Measurements from ENCODE around the gene CCDC110. TPM values are rescaled to one million over a fixed set of nuclear protein-coding genes. Genes with fewer than 3 reads are reported as not detected.
A peak's percentile ranks its signal among the peaks of the same experiment; 100 is the strongest.

Gene CCDC110
- total and polyA plus RNA-seq, 9 of the 15 experiments (the other 6 are each of a cell fraction or from before 2014, with no cell fraction given): 0.04 to 0.35 (median 0.07) TPM; not detected in 4

DNA sequence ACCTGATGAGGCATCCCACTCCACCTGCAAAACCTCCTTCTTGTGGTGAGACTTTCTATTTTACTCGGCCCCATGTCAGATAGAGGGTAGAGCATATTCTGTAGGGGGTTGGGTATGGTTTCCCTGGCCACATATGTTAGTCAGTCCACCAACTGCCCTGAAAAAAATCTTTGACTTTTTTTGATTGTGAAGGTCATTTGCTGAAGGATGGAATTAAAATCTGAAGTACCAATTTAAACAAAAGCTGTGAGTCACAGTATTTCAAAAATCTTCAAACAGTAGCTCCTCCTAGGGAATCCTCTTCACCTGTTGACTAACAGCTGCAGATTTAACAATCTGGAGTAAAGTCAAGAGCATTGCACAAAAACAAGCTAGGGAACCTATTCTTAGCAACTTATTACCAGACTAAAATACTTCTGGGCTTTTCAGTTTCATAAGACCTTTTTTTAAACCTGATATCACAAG is 8.0 kb upstream of the CCDC110 start:
- Histone ChIP-seq H3K4me3 (no peak overlapping the region), H3K9me1 (ENCODE audit: control insufficient read depth, insufficient read depth, low read length) (no peaks in the 10 kb centered on the region), H3K4me2 (ENCODE audit: insufficient read depth, low read length) (no peak overlapping the region), H4K20me1 (replicated peaks; ENCODE audit: control insufficient read depth, insufficient read depth, low read length) (no peaks in the 10 kb centered on the region), H3K27me3 (ENCODE audit: control insufficient read depth in 2 of 2, insufficient read depth in 2 of 2, low read length in 2 of 2) (peaks cover 10 to 24% of the 10 kb centered on the region in 2 experiments), H3K9me3 (replicated peaks; ENCODE audit: control insufficient read depth, insufficient read depth, low read depth, low read length) (no peaks in the 10 kb centered on the region), H3K79me2 (ENCODE audit: control insufficient read depth, insufficient read depth, low read length) (no peaks in the 10 kb centered on the region), H2AFZ (ENCODE audit: low read depth, low read length) (no peak overlapping the region), H3K4me1 (replicated peaks in 1 of 2; ENCODE audit: control insufficient read depth in 2 of 2, insufficient read depth in 2 of 2, low read length in 2 of 2) (no peaks in the 10 kb centered on the region), H3K9ac (ENCODE audit: insufficient read depth in 1 of 2, low read depth in 2 of 2, low read length in 2 of 2) (no peak overlapping the region), H3K36me3 (ENCODE audit: control insufficient read depth, insufficient read depth, low read length) (no peaks in the 10 kb centered on the region), H3K27ac (ENCODE audit: extremely low read depth, low read depth, low read length) (no peak overlapping the region)
- ChIA-PET POLR2A (no interaction called here), CTCF (ENCODE audit: low intra/inter-chr PET ratio) (no interaction called here)
- no peak for ATAC-seq
- WGBS (ENCODE audit: insufficient coverage, low coverage, missing lambda C conversion rate): 0% methylated on average over 1 of the region's 1 CpG
- in situ Hi-C loops (cut with MboI): no loop called here
- no peak for FAIRE-seq
- intact Hi-C loops (cut with micrococcal nuclease): no loop called here
- no peak for DNase-seq (ENCODE audit: extremely low read depth in 1 of 4, low spot score in 3 of 4)
- BruUV-seq (replicated peaks): no TSS peak
- TF ChIP-seq KLF13 (tag; IDR thresholded peaks at IDR 0.05; ENCODE audit: borderline replicate concordance, low read depth) (no peak), ZNF184 (CRISPR knock-in tag; IDR thresholded peaks at IDR 0.05) (0 out of 2 replicates have a peak, but pooled peaks have one; percentile 30)
- TF ChIP-seq, protein P1, sequence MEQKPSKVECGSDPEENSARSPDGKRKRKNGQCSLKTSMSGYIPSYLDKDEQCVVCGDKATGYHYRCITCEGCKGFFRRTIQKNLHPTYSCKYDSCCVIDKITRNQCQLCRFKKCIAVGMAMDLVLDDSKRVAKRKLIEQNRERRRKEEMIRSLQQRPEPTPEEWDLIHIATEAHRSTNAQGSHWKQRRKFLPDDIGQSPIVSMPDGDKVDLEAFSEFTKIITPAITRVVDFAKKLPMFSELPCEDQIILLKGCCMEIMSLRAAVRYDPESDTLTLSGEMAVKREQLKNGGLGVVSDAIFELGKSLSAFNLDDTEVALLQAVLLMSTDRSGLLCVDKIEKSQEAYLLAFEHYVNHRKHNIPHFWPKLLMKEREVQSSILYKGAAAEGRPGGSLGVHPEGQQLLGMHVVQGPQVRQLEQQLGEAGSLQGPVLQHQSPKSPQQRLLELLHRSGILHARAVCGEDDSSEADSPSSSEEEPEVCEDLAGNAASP (IDR thresholded peaks at IDR 0.05): no peak

DNA sequence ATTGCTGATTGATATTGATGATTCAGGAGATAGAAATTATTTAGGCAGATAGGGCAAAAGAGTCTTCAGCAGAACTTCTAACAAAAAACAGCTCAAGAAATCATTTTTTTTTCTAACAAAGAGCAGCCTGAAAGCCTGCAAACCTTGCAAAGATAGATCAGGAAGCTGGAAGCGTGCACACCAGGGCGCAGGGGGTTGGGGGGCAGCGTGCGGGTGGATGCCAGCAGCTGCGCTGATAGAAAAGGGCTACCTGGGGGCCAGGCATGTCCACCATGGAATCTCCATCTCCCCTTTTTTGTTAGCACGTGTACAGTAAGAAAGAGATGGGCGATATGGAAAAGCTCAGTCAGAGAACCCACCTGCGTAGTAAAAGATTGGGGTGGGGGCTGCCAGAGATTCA is 1.7 kb upstream of the CCDC110 start:
- no peak for ATAC-seq
- no TSS peak for BruUV-seq (replicated peaks)
- TF ChIP-seq, protein P2, sequence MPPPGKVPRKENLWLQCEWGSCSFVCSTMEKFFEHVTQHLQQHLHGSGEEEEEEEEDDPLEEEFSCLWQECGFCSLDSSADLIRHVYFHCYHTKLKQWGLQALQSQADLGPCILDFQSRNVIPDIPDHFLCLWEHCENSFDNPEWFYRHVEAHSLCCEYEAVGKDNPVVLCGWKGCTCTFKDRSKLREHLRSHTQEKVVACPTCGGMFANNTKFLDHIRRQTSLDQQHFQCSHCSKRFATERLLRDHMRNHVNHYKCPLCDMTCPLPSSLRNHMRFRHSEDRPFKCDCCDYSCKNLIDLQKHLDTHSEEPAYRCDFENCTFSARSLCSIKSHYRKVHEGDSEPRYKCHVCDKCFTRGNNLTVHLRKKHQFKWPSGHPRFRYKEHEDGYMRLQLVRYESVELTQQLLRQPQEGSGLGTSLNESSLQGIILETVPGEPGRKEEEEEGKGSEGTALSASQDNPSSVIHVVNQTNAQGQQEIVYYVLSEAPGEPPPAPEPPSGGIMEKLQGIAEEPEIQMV (tag; conservative IDR thresholded peaks at IDR 0.05; ENCODE audit: low read depth): no peak
- TF ChIP-seq PTBP1 (IDR thresholded peaks at IDR 0.05; ENCODE audit: low read depth, low read length): no peak
- TF ChIP-seq, protein P3, sequence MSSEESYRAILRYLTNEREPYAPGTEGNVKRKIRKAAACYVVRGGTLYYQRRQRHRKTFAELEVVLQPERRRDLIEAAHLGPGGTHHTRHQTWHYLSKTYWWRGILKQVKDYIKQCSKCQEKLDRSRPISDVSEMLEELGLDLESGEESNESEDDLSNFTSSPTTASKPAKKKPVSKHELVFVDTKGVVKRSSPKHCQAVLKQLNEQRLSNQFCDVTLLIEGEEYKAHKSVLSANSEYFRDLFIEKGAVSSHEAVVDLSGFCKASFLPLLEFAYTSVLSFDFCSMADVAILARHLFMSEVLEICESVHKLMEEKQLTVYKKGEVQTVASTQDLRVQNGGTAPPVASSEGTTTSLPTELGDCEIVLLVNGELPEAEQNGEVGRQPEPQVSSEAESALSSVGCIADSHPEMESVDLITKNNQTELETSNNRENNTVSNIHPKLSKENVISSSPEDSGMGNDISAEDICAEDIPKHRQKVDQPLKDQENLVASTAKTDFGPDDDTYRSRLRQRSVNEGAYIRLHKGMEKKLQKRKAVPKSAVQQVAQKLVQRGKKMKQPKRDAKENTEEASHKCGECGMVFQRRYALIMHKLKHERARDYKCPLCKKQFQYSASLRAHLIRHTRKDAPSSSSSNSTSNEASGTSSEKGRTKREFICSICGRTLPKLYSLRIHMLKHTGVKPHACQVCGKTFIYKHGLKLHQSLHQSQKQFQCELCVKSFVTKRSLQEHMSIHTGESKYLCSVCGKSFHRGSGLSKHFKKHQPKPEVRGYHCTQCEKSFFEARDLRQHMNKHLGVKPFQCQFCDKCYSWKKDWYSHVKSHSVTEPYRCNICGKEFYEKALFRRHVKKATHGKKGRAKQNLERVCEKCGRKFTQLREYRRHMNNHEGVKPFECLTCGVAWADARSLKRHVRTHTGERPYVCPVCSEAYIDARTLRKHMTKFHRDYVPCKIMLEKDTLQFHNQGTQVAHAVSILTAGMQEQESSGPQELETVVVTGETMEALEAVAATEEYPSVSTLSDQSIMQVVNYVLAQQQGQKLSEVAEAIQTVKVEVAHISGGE (CRISPR knock-in tag; IDR thresholded peaks at IDR 0.05): no peak
- TF ChIP-seq PCBP1 (IDR thresholded peaks at IDR 0.05; ENCODE audit: low read depth, low read length, poor library complexity, severe bottlenecking): no peak

More for the DNA sequence above, 1.7 kb upstream of the CCDC110 start:
- H3K27me3 ChIP-seq (ENCODE audit: control insufficient read depth in 2 of 2, insufficient read depth in 2 of 2, low read length in 2 of 2): peaks cover 25 to 28% of the 10 kb centered on the region in 2 experiments
- no peak overlapping the region for H2AFZ ChIP-seq (ENCODE audit: low read depth, low read length)
- POLR2A ChIA-PET: interaction anchor here (0.9 to 1.2 kb wide), 2 partner anchors 9 to 13 kb away, joined by 3 read pairs; no protein-coding TSS in a partner anchor
- no peaks in the 10 kb centered on the region for H4K20me1 ChIP-seq (replicated peaks; ENCODE audit: control insufficient read depth, insufficient read depth, low read length)
- FAIRE-seq (no peak), DNase-seq (ENCODE audit: extremely low read depth in 1 of 4, low spot score in 3 of 4) (no peak)
- H3K27ac ChIP-seq (ENCODE audit: extremely low read depth, low read depth, low read length): no peak overlapping the region
- no peaks in the 10 kb centered on the region for H3K9me1 ChIP-seq (ENCODE audit: control insufficient read depth, insufficient read depth, low read length)
- CTCF ChIA-PET (ENCODE audit: low intra/inter-chr PET ratio): interaction anchor here (2.2 kb wide), 1 partner anchor 125 kb away, joined by 9 read pairs; no protein-coding TSS in a partner anchor
- no peak overlapping the region for H3K4me2 ChIP-seq (ENCODE audit: insufficient read depth, low read length)
- H3K36me3 ChIP-seq (ENCODE audit: control insufficient read depth, insufficient read depth, low read length): no peaks in the 10 kb centered on the region
- H3K4me1 ChIP-seq (replicated peaks in 1 of 2; ENCODE audit: control insufficient read depth in 2 of 2, insufficient read depth in 2 of 2, low read length in 2 of 2): peaks cover 9 to 12% of the 10 kb centered on the region in 2 experiments
- peaks cover 2% of the 10 kb centered on the region; the same call in 1 of the 2 replicates for H3K9me3 ChIP-seq (replicated peaks; ENCODE audit: control insufficient read depth, insufficient read depth, low read depth, low read length)
- WGBS (ENCODE audit: insufficient coverage, low coverage, missing lambda C conversion rate): 47% methylated on average over 7 of the region's 8 CpGs
- in situ Hi-C loops (cut with MboI): no loop called here
- no peak overlapping the region for H3K9ac ChIP-seq (ENCODE audit: insufficient read depth in 1 of 2, low read depth in 2 of 2, low read length in 2 of 2)
- H3K4me3 ChIP-seq: no peak overlapping the region
- intact Hi-C loops (cut with micrococcal nuclease): loop anchor here (5.0 kb wide), 1 partner anchor 54 kb away; no protein-coding TSS in a partner anchor
- H3K79me2 ChIP-seq (ENCODE audit: control insufficient read depth, insufficient read depth, low read length): no peaks in the 10 kb centered on the region

Data from K562 (cell line).